ENCODE measurements around the gene ASXL1. TPM values are rescaled to one million over a fixed set of nuclear protein-coding genes. Genes with fewer than 3 reads are reported as not detected.
"Not testable (repeated sequence)": the region's sequence is repeated elsewhere in the genome, so short reads cannot be mapped to it uniquely, and the experiment has no call there.

ASXL1 gene
- polyA plus RNA-seq, 3 donors from 2014 or later: 2.9 to 11.0 (median 5.3) TPM

DNA sequence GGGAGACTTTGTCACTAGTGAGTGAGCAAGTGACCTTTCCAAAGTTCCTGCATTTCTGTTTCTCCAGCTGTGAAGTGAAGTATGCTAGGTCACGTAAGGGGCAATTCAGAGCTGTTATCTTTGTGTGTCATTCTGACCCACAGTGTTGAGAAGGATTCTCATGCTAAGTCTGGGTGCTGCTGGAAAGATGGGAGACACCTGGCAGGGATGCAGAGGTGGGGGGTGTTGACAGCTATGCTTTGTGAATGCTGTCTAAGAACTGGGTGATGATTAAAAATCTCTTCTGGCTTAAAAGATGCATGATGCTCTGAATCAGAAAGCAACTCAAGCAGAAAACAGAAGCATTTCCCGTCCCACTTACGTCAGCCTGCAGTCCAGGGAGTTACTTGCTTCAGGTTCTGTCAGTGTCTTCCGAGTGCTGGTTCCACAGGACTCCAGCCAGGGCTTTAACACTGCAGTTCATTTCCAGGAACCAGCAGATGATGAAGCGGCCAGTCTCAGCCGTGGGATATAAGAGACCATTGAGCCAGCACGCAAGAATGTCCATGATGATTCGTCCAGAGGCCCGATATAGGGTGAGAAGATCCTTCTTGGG lies 30.9 kb upstream of the ASXL1 start:
- Mint-ChIP-seq H3K27ac (peak overlapping the region in 1 of 6 donors; percentile 15), H3K4me3 (no peak overlapping the region)

DNA sequence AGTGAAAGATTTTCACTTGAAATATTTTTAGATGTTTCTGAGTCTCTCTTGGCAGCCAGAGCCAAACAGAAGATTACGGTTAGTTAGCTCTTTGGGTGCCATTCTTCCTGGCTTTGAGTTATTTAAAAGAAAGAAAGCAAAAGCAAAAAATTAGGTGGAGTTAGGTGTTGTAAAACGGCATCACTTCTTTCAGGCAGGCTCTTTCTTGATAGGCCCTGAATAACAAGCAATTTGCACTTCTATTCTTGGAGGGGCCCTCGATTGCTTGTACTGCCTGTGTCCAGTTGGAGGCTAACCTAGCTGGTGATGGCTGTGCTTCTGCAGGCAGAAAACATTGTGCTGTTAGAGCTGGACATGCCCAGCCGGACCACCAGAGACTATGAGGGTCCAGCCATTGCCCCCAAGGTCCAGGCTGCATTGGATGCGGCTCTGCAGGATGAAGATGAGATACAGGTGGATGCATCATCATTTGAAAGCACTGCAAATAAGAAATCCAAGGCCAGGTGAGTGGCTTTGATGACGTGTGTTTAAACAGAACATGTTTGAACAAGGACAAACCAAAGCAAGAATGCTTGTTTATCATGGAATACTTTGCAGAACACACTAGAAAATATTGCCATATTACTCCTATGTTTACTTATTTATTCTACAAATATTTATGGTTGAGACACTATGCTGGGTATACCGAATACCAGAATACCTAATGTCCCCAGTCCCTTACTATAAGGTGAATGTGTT lies 28.1 kb upstream of the ASXL1 start:
- Mint-ChIP-seq H3K4me1 (peaks cover 5 to 14% of the 10 kb centered on the region in 2 donors), H3K9me3 (no peaks in the 10 kb centered on the region), H3K27ac (no peak overlapping the region), H3K36me3 (peaks cover 22 to 45% (median 29%) of the 10 kb centered on the region in 3 donors), H3K4me3 (no peak overlapping the region), H3K27me3 (ENCODE audit: low read depth in 3 of 3) (peaks cover 0 to 4% (median 0%) of the 10 kb centered on the region in 3 donors)
- DNase-seq: no peak

More for the DNA sequence above, 30.9 kb upstream of the ASXL1 start:
- H3K4me1 Mint-ChIP-seq: no peaks in the 10 kb centered on the region
- no peaks in the 10 kb centered on the region for H3K9me3 Mint-ChIP-seq
- H3K27me3 Mint-ChIP-seq (ENCODE audit: low read depth in 3 of 3): peaks cover 0 to 4% (median 0%) of the 10 kb centered on the region in 3 donors
- peaks cover 22 to 33% (median 25%) of the 10 kb centered on the region in 3 donors for H3K36me3 Mint-ChIP-seq
- DNase-seq: no peak

DNA sequence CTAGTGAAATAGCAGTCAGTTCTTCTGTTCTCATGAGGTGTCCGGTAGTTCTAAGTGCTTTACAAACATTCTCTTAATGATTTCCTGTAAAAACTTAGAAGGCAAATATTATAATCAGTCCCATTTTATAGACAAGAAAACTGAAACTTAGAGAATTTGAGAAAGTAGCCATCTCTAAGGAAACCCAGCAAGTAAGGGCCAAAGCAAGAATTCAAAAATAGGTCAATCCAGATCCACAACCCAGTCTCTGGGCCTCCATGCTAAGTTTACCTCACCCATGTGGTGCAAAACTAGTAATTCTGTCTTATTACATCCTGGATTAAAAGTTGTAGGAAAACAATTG lies 27.6 kb upstream of the ASXL1 start:
- Mint-ChIP-seq H3K4me3 (no peak overlapping the region), H3K27me3 (ENCODE audit: low read depth in 3 of 3) (peaks cover 0 to 4% (median 0%) of the 10 kb centered on the region in 3 donors), H3K27ac (no peak overlapping the region), H3K36me3 (peaks cover 22 to 45% (median 29%) of the 10 kb centered on the region in 3 donors), H3K4me1 (peaks cover 5 to 14% of the 10 kb centered on the region in 2 donors), H3K9me3 (no peaks in the 10 kb centered on the region)
- no peak for DNase-seq

DNA sequence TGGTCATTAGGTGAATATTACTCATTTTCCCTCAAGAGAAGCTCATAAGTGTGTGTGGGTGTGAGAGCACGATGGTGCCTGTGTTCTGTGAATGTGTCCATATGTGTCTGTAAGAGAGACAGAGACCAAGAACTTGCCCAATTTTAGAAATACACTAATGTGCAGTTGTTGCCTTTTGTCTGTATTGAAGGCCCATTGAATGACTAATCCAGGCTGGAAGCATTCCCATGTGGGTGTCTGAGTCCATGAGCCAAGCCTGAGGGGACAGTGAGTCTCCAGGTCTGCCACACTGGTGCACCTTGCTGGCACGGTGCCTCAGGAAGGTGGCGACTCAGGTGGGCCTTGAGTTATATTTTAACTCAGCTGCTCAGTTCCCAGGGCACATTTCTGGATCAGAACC lies 25.5 kb upstream of the ASXL1 start:
- peaks cover 11 to 36% (median 18%) of the 10 kb centered on the region in 3 donors for H3K36me3 Mint-ChIP-seq
- peaks cover 0 to 1% (median 0%) of the 10 kb centered on the region in 3 donors for H3K27me3 Mint-ChIP-seq (ENCODE audit: low read depth in 3 of 3)
- DNase-seq: no peak
- H3K4me1 Mint-ChIP-seq: peaks cover 5 to 14% of the 10 kb centered on the region in 2 donors
- no peak overlapping the region for H3K4me3 Mint-ChIP-seq
- peak overlapping the region in 2 of 6 donors; percentile 85 to 95 for H3K27ac Mint-ChIP-seq
- no peaks in the 10 kb centered on the region for H3K9me3 Mint-ChIP-seq

DNA sequence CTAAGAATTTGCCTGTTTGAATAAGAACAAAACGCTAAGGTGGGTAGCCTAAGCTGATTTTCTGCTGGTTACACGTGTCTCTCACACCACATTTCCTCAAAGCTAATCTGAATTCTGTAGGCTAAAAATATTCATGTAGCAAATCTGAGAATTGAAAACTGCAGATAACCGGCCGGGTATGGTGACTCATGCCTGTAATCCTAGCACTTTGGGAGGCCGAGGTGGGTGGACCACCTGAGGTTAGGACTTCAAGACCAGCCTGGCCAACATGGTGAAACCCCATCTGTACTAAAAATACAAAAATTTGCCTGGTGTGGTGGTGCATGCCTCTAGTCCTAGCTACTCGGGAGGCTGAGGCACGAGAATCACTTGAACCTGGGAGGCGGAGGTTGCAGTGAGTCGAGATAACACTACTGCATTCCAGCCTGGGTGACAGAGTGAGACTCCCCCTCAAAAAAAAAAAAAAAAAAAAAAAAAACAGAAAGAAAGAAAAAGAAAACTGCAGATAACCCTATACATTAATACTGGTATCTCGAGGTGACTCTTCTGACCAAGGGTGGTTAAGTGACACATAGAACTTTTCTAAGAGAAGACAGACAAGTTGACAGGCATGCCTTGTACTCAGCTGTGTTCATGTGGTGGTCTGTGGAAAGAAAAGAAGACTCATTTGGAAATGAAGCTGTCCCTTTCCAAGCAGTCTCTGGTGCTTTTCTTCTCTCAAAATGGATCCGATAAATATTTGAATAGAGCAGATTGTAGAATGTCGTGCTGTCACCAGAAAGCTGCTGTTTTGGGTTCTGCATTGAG lies 24.7 kb upstream of the ASXL1 start:
- Mint-ChIP-seq H3K36me3 (peaks cover 11 to 36% (median 17%) of the 10 kb centered on the region in 3 donors), H3K27ac (peak overlapping the region in 3 of 6 donors; percentile 31 to 95 (median 88)), H3K9me3 (no peaks in the 10 kb centered on the region), H3K27me3 (ENCODE audit: low read depth in 3 of 3) (peaks cover 0 to 1% (median 0%) of the 10 kb centered on the region in 3 donors), H3K4me3 (peak overlapping the region in 1 of 5 donors; percentile 72), H3K4me1 (peaks cover 5 to 14% of the 10 kb centered on the region in 2 donors)
- DNase-seq: no peak

DNA sequence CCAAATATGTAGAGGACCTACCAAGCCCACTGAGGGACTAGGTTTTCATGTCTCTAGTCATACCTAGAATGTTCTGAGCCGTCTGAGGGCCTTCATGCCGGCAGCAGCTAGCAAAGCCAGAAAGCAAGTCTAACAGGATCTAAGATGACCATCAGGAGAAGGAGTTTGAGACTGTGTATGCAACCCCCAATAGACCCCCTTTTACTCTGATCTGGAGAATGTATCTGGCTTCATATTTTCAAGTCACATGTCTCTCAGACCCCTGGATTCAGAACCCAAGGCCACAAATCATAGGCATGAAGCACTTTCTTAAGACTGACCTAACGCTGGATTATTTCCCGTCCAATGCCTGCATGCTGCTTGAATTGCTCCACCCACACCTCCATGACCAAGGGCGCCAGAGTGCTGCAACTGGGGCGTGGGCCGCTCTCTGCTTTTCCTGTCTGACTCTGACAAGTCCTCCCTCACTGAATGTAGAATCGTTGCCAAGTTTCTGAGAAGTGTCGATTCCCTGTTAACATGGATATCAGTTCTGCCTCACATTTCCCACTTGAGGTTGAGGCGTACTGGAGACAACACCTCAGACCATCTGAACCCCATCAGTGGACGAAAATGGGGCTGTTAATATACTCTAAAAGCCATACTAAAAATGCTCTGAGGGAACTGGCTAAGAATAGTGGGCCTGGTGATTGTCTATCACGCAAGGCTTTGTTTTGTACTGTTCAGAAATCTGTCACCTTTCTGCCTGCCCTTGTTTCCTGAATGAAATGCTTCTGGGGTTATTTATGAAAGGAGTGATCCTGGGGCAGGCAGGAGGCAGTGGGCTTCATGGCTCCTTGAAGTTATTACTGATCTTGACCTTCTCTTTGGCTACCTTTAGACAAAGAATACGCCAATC lies 23.9 kb upstream of the ASXL1 start:
- Mint-ChIP-seq H3K27ac (peak overlapping the region; percentile 36 to 95 (median 70)), H3K27me3 (ENCODE audit: low read depth in 3 of 3) (peaks cover 0 to 3% (median 0%) of the 10 kb centered on the region in 3 donors), H3K36me3 (peaks cover 11 to 32% (median 17%) of the 10 kb centered on the region in 3 donors), H3K4me3 (peak overlapping the region in 2 of 5 donors; percentile 43 to 72), H3K9me3 (no peaks in the 10 kb centered on the region), H3K4me1 (peaks cover 5 to 14% of the 10 kb centered on the region in 2 donors)
- peak in 1 of 3 donors; percentile 25 for DNase-seq

DNA sequence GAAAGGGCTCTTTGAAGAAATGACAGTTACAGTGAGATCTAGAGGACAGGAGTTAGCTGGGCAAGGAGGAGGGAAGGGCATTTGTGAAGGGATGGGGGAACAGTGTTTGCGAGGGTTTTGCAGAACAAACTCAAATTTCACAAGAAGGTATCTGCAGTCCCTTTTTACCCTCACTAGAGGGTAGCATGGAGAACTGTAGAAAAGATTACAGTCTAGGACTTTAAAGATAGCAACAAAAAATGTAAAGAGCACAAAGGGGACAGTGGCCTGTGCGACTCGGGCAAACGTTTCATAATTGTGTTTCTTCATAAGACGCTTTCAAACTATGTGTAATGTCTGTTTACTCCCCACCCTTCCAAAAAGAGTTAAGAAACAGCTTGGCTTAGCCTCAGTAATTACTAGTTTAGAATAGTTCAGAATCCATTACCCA lies 21.2 kb upstream of the ASXL1 start:
- H3K4me1 Mint-ChIP-seq: peaks cover 5 to 14% of the 10 kb centered on the region in 2 donors
- peaks cover 3 to 15% (median 7%) of the 10 kb centered on the region in 3 donors for H3K36me3 Mint-ChIP-seq
- peaks cover 0 to 2% (median 0%) of the 10 kb centered on the region in 3 donors for H3K27me3 Mint-ChIP-seq (ENCODE audit: low read depth in 3 of 3)
- no peak overlapping the region for H3K4me3 Mint-ChIP-seq
- DNase-seq: peak in 1 of 3 donors; percentile 25
- no peaks in the 10 kb centered on the region for H3K9me3 Mint-ChIP-seq
- peak overlapping the region in 1 of 6 donors; percentile 41 for H3K27ac Mint-ChIP-seq

DNA sequence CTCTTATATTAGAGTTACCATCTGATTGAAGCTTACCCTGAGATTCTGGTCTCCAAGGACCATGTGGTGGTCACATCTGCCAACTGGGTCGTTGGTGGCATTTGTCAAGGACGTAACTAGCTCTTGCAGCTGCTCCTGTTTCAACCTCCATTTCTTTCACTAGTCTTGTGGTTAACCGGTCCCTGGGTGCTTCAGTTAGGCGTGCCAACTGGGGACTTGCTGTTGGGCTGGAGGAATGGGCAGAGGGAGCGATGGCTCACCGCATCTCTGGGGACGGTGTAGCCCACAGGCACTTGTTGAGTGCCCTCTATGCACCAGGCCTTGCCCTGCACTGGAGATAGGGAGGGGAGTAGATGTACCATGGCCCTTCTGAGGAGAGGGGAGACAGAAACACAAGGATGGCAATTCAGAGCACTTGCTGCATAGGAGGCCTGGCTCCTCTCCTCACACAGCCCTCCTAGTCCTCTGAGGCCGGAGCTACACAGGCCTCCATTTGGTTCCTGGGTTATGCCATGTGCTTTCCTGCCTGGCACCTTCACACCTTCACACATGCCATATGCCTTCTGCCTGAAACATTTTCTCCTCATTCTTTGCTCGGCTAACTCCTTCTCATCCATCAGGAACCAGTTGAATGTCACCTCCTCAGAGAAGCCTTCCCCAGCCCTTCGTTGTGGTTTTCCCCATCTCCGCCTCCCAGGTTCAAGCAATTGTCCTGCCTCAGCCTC lies 20.0 kb upstream of the ASXL1 start:
- peaks cover 0 to 2% (median 0%) of the 10 kb centered on the region in 3 donors for H3K27me3 Mint-ChIP-seq (ENCODE audit: low read depth in 3 of 3)
- no peak overlapping the region for H3K4me3 Mint-ChIP-seq
- no peak for DNase-seq
- peaks cover 0 to 9% (median 3%) of the 10 kb centered on the region in 3 donors for H3K36me3 Mint-ChIP-seq
- H3K27ac Mint-ChIP-seq: peak overlapping the region in 1 of 6 donors; percentile 45
- H3K9me3 Mint-ChIP-seq: no peaks in the 10 kb centered on the region
- H3K4me1 Mint-ChIP-seq: peaks cover 5 to 14% of the 10 kb centered on the region in 2 donors

DNA sequence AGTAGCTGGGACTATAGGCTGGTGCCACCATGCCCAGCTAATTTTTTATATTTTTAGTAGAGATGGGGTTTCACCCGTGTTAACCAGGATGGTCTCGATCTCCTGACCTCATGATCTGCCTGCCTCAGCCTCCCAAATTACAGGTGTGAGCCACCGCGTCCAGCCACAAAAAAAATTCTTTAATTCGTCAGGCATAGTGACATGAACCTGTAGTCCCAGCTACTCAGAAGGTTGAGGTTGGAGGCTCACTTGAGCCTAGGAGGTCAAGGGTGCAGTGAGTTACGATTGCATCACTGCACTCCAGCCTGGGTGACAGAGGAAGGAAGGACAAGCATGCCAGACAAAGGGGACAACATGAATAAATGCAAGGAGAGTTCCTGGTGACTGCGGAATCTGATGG lies 19.5 kb upstream of the ASXL1 start:
- DNase-seq: no peak
- Mint-ChIP-seq H3K27me3 (ENCODE audit: low read depth in 3 of 3) (peaks cover 0 to 2% (median 0%) of the 10 kb centered on the region in 3 donors), H3K36me3 (peaks cover 0 to 8% (median 3%) of the 10 kb centered on the region in 3 donors), H3K27ac (no peak overlapping the region), H3K4me1 (peaks cover 5 to 13% of the 10 kb centered on the region in 2 donors), H3K4me3 (no peak overlapping the region), H3K9me3 (no peaks in the 10 kb centered on the region)

DNA sequence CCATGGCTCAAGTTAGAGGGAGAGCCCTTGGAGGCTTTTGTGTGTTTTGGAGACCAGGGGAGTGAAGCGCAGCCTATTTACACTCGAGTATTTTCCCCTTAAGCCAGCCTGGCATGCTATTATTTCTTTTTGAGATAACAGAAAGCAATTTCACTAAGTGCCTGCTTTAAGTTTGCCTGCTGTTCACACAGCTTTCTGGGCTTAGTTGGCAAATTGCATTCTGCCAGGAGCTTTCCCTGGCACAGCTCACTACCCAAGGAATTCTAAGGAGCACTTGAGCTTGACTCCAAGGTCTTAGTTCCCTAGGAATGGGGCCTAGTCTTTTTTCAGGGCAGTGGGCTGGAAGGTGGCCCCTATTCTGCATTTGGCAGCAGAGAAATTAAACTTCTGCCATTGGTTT lies 19.0 kb upstream of the ASXL1 start:
- Mint-ChIP-seq H3K27me3 (ENCODE audit: low read depth in 3 of 3) (peaks cover 0 to 2% (median 0%) of the 10 kb centered on the region in 3 donors), H3K4me3 (no peak overlapping the region), H3K4me1 (peaks cover 3 to 8% of the 10 kb centered on the region in 2 donors), H3K36me3 (peaks cover 0 to 3% (median 3%) of the 10 kb centered on the region in 3 donors), H3K27ac (no peak overlapping the region), H3K9me3 (no peaks in the 10 kb centered on the region)
- DNase-seq: no peak

DNA sequence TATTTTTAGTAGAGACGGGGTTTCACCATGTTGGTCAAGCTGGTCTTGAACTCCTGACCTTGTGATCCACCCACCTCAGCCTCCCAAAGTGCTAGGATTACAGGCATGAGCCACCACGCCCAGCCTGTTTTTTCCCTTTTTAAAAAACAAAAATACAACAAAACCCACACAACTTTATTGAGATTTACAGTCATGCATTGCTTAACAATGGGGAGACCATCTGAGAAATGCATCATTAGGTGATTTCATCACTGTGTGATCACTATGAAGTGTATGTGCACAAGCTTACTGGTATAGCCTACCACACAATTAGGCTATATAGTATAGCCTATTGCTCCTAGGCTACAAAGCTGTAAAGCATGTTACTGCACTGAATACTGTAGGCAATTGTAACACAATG lies 17.1 kb upstream of the ASXL1 start:
- not testable (repeated sequence) for H3K4me3 Mint-ChIP-seq; H3K27ac Mint-ChIP-seq; H3K27me3 Mint-ChIP-seq (ENCODE audit: low read depth in 3 of 3); H3K4me1 Mint-ChIP-seq; H3K36me3 Mint-ChIP-seq; DNase-seq; H3K9me3 Mint-ChIP-seq

DNA sequence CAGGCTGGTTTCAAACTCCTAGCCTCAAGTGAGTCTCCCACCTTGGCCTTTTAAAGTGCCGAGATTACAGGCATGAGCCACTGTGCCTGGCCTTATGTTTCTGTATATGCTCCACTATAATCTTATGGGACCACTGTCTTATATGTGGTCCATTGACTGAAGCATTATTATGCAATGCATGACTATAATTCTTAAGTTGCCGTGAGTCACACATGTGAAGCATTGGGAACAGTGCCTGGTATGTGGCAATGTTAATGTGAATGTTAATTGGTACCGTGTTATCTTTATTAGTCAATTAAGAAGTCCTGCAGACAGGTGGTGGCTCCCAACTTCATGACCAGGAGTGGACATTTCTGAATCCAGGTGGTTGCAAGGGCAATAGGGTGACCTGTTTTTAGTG lies 14.7 kb upstream of the ASXL1 start:
- Mint-ChIP-seq H3K27ac (no peak overlapping the region), H3K4me1 (no peaks in the 10 kb centered on the region), H3K27me3 (ENCODE audit: low read depth in 3 of 3) (peaks cover 0 to 2% (median 0%) of the 10 kb centered on the region in 3 donors), H3K9me3 (no peaks in the 10 kb centered on the region), H3K4me3 (no peak overlapping the region), H3K36me3 (no peaks in the 10 kb centered on the region)
- DNase-seq: no peak
